HG03135 (cell line): Measurements from ENCODE around the gene HNRNPA1.

ENCODE experiments used
- ATAC-seq: cut with Tn5 transposase; IDR thresholded peaks from one replicate; pipeline ENCODE4 v1.9.1; 2021; ENCODE audit warnings: mild to moderate bottlenecking, moderate library complexity; ENCODE audit not compliant: unreplicated experiment

Gene HNRNPA1

DNA sequence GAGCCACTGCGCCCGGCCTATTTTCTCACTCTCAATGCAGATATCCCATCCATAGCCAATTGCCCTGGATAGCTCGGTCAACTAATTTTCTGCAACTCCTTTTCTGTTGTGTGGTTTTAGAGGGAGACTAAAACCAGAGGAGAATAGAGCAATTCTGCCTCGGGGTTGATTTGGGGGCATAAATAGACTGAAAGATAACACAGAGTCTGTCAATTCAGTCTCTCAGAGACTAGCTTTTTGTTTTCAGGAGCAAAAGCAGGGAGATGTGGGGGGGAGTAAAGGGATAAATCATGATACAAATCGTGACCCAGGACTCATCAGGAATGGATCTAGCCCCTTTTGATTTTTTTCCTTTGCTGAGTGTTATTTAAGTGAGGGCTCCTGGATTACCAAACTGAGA lies 50.9 kb downstream of the HNRNPA1 start:
- no peak for ATAC-seq

DNA sequence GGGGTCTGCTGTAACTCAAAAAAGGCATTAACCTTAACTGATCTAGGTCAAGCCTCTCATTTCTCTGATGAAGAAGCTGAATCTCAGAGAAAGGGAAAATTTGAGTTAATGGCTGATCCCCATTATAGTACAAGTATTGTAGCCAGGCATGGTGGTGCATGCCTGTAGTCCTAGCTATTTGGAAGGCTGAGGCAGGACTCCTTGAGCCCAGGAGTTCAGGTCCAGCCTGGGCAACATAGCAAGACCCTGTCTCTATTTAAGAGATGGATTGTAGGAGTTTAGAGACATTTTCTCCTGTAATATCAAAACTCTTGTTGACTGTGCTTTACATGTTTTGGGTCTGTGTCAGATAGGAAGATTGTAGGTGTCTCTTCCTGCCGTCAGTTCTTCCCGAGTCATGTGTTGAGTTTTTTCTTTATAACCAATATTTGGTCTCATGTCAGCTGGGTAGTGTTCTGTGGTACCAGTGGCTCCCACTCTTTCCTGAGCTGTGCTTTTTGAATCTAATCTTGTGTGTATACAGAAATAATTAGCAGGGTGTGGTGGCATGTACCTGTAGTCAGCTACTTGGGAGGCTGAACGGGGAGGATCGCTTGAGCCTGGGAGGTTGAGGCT lies 53.0 kb downstream of the HNRNPA1 start:
- no peak for ATAC-seq
